Dedifferentiated amniotic fluid mesenchymal stem cell (primary cell): ENCODE data around the gene VCY.
"Not testable (repeated sequence)": the region's sequence is repeated elsewhere in the genome, so short reads cannot be mapped to it uniquely, and the experiment has no call there.

Source experiments
- DNase-seq: peaks from one replicate; pipeline ENCODE4 v3.0.0-alpha.2; 2016; ENCODE audit errors: extremely low spot score

VCY gene

DNA sequence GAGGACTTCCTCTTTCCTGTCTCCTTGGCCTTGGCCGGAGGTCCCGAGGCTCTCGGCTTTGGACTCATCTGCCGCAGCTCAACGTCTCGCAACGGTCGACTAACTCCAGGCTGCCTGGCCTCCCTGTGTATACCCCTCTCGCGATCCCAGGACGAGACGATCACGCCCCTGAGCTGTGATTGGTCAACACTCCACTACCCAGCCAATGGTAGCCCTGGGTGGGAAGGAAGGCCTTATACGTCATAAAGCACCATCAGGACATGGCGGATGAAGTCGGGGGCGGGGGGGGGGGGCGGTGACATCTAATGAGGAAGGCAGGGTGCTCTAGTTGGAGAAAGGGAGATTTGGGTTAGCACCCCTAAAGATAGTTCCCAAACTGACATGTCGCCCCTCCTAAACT lies at the start of gene VCY:
TSS of gene VCY (minus strand) at position 101 of the 400 bp plus-strand sequence. CDS start at position 68, 33 bp downstream.
- not testable (repeated sequence) for DNase-seq

DNA sequence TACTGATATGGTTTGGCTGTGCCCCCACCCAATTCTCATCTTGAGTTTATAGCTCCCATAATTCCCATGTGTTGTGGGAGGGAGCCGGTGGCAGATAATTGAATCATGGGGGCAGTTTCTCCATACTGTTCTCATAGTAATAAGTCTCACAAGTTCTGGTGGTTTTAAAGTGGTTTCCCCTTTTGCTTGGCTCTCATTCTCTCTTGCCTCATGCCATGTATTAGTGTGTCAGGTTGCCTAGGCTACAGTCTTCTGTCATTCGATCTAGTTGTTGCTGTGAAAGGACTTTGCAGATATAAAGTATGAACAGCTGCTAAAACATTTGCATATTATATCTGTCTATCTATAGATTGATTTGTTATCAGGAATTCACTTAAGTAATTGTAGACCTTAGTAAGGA lies 44.1 kb upstream of the VCY start:
- not testable (repeated sequence) for DNase-seq

DNA sequence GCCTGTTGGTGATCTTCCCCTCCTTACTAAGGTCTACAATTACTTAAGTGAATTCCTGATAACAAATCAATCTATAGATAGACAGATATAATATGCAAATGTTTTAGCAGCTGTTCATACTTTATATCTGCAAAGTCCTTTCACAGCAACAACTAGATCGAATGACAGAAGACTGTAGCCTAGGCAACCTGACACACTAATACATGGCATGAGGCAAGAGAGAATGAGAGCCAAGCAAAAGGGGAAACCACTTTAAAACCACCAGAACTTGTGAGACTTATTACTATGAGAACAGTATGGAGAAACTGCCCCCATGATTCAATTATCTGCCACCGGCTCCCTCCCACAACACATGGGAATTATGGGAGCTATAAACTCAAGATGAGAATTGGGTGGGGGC lies 25.6 kb upstream of the VCY start:
- not testable (repeated sequence) for DNase-seq

DNA sequence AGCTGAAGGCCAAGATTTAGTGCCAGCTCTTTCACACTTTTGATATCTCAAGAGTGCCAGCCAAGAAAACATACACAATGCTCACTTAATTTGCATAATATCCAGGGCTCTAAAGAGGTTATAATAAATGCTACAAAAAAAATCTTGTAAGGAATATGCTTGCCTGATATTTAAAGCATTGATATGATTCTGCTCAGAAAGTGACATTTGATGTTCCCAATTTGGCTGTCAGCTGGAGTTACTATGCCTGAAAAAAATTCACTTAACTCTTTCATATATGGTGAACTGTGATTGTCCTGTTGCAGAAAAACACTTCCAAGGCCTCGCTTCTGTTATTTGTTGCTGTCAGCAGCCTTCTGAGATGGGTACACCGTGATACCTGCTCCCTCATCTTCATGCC lies 43.9 kb downstream of the VCY start:
- DNase-seq: not testable (repeated sequence)
